Measurements from ENCODE around the gene OOSP4B.

DNA sequence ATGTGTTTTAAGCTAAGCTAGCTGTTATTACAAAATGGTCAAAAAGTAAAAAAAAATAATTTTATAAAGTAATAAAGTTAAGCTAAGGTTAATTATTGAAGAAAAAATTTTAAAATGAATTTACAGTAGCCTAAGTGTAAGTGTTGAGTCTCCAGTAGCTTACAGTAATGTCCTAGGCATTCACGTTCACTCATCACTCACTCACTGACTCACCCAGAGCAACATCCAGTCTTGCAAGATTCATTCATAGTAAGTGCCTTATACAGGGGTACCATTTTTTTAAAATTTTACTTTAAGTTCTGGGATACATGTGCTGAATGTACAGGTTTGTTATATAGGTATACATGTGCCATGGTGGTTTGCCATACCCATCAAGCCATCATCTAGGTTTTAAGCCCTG lies 11.6 kb upstream of the OOSP4B start:
- TF ChIP-seq, protein P1, sequence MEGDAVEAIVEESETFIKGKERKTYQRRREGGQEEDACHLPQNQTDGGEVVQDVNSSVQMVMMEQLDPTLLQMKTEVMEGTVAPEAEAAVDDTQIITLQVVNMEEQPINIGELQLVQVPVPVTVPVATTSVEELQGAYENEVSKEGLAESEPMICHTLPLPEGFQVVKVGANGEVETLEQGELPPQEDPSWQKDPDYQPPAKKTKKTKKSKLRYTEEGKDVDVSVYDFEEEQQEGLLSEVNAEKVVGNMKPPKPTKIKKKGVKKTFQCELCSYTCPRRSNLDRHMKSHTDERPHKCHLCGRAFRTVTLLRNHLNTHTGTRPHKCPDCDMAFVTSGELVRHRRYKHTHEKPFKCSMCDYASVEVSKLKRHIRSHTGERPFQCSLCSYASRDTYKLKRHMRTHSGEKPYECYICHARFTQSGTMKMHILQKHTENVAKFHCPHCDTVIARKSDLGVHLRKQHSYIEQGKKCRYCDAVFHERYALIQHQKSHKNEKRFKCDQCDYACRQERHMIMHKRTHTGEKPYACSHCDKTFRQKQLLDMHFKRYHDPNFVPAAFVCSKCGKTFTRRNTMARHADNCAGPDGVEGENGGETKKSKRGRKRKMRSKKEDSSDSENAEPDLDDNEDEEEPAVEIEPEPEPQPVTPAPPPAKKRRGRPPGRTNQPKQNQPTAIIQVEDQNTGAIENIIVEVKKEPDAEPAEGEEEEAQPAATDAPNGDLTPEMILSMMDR (IDR thresholded peaks at IDR 0.05; ENCODE audit: low read length) = no peak
- TF ChIP-seq EZH2phosphoT487 (IDR thresholded peaks at IDR 0.05; ENCODE audit: low read length) (no peak), EZH2 (optimal IDR thresholded peaks at IDR 0.05; ENCODE audit: low read depth, low read length) (no peak)

Measured in MM.1S (cell line).